ENCODE measurements around the gene C20orf204.

GRCh38 chr20:64051033-64051452 is 15.1 kb downstream of the C20orf204 start:
- TF ChIP-seq EZH2 (IDR thresholded peaks at IDR 0.05), result no peak
- TF ChIP-seq POLR2AphosphoS5 (IDR thresholded peaks at IDR 0.05; ENCODE audit: borderline replicate concordance, low read depth, low read length), result no peak
- TF ChIP-seq FOXP2 (optimal IDR thresholded peaks at IDR 0.05; ENCODE audit: control extremely low read depth, extremely low read length, insufficient read depth), result no peak
